Dendritic cell treated with granulocyte-macrophage colony-stimulating factor and Interleukin-4, amounts not matched to agents 40 ng/mL and 50 ng/mL, for 4 days (primary cell): ENCODE data around the gene LNP1.

ENCODE experiments used
- H3K27ac Mint-ChIP-seq: one replicate; pipeline ENCODE4 v1.8.0; 2022; ENCODE audit warnings: mild to moderate bottlenecking, mixed read lengths
- H3K27me3 Mint-ChIP-seq: one replicate; pipeline ENCODE4 v1.8.0; 2022; ENCODE audit warnings: mild to moderate bottlenecking, mixed read lengths
- H3K36me3 Mint-ChIP-seq: one replicate; pipeline ENCODE4 v1.8.0; 2022; ENCODE audit warnings: low read depth, mixed read lengths
- H3K4me1 Mint-ChIP-seq: one replicate; pipeline ENCODE4 v1.8.0; 2022; ENCODE audit warnings: low read depth, mixed read lengths
- H3K4me3 Mint-ChIP-seq: one replicate; pipeline ENCODE4 v1.8.0; 2022; ENCODE audit warnings: mild to moderate bottlenecking, moderate library complexity, mixed read lengths
- H3K9me3 Mint-ChIP-seq: one replicate; pipeline ENCODE4 v1.8.0; 2022; ENCODE audit warnings: mixed read lengths
- intact Hi-C: fragments of 100-400 bp; cut with micrococcal nuclease; formaldehyde crosslinking; loops from one replicate; pipeline ENCODE4 v1.15.0; 2022

LNP1 gene

DNA sequence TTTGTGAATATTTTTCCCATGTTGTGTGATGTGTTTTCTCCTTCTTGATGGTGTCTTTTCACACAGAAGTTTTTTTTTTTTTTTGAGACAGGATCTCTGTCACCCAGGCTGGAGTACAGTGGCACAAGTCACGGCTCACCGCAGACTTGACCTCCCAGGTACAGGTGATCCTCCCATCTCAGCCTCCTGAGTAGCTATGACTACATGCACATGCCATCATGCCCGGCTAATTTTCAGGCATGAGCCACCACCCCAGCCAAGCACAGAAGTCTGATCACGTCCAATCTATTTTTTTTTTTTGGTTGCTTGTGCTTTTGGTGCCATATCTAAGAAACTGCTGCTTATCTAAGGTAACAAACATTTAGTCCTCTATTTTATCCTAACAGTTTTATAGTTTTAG lies 25.0 kb upstream of the LNP1 start:
- no peaks in the 10 kb centered on the region for H3K27me3 Mint-ChIP-seq
- H3K36me3 Mint-ChIP-seq = peaks cover 73% of the 10 kb centered on the region
- no peaks in the 10 kb centered on the region for H3K9me3 Mint-ChIP-seq
- H3K4me3 Mint-ChIP-seq = no peak overlapping the region
- no peak overlapping the region for H3K27ac Mint-ChIP-seq
- intact Hi-C loops = no loop called here
- no peaks in the 10 kb centered on the region for H3K4me1 Mint-ChIP-seq

DNA sequence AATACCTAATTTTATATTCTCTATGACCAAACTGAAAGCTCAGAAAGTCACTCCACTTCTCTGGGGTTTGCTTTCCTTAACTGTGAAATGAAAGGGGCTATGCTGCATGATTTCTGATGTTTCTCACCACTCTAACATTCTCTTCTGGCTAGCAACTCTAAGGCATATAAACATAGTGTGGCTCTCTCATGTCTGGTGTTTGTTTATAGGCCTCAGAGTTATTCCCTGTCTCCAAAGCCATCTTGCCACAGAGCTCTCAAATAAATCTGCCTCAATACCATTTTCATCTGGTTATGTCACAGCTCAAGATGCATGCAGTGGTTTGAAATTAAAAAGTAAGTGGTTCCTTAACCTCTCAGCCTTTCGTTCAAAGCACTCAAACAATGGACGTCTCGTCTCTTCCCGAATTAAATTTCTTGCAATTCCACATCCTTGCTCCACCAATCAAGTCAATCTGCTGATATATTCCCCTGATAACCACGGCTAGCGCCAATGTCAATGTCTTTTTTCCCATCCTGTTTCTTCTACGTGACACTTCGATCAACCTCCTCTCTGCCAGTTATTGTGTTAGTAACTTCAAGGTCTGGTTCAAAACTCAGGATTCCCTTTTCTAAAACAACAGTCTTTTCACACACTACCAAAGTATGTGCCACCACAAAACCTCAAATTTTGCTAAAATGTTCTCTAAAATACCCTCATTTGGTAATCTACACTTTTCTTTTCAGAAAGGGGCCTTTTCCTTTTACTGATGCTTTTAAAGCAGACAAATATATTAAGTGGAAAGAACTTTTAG lies 16.4 kb upstream of the LNP1 start:
- intact Hi-C loops = no loop called here
- Mint-ChIP-seq H3K27me3 (no peaks in the 10 kb centered on the region), H3K9me3 (no peaks in the 10 kb centered on the region), H3K4me3 (no peak overlapping the region), H3K4me1 (no peaks in the 10 kb centered on the region), H3K36me3 (peaks cover 63% of the 10 kb centered on the region), H3K27ac (no peak overlapping the region)

DNA sequence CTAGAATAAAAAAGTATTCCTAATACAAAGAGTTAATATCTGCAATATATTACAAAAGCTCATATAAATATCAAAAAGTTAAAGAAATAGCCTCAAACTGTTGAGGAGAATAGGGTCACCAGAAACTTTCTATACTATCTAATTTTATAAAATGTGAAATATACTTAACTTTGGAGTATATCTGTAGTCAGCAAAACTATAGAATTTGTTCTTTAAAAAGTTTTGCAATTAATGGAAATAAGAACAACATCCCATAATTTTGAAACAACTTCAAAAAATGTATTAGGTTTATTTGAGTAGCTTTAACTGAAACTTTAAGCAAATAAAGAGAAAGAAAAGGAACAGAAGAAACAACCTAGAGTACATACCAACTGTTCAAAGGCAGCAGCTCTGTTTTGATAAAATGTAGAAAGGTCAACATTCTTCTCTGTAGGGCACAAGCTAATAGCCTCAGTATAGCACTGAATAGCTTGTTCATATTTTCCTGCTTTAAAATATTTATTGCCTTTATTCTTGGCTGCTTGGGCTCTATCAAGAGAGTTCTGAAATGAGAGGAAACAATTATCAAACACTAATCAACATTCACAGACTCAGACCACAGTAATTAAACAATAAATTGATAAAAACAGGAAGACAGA lies 14.8 kb upstream of the LNP1 start:
- Mint-ChIP-seq H3K27ac (no peak overlapping the region), H3K4me3 (no peak overlapping the region), H3K9me3 (no peaks in the 10 kb centered on the region), H3K27me3 (no peaks in the 10 kb centered on the region), H3K36me3 (peaks cover 49% of the 10 kb centered on the region), H3K4me1 (no peaks in the 10 kb centered on the region)
- intact Hi-C loops = no loop called here

DNA sequence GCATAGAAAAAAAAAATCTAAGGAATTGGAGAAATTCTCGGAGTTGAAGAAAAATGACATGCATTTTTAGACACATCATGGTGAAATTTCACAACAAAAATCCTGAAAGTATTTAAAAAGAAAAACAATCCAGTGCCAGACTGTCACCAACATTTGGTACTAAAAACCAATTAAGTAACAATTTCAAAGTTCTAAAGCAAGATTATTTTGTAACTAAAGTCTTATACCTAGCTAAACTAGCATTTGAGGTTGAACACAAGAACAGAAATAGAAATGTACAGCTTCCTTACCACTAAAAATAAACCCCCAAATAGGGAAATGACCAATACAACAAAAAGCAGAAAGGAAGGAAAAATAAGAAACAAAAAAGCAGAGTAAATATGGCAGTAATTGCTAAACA lies 12.3 kb upstream of the LNP1 start:
- Mint-ChIP-seq H3K27ac (no peak overlapping the region), H3K4me3 (no peak overlapping the region), H3K9me3 (no peaks in the 10 kb centered on the region), H3K27me3 (no peaks in the 10 kb centered on the region), H3K4me1 (no peaks in the 10 kb centered on the region), H3K36me3 (peaks cover 33% of the 10 kb centered on the region)
- intact Hi-C loops = no loop called here

DNA sequence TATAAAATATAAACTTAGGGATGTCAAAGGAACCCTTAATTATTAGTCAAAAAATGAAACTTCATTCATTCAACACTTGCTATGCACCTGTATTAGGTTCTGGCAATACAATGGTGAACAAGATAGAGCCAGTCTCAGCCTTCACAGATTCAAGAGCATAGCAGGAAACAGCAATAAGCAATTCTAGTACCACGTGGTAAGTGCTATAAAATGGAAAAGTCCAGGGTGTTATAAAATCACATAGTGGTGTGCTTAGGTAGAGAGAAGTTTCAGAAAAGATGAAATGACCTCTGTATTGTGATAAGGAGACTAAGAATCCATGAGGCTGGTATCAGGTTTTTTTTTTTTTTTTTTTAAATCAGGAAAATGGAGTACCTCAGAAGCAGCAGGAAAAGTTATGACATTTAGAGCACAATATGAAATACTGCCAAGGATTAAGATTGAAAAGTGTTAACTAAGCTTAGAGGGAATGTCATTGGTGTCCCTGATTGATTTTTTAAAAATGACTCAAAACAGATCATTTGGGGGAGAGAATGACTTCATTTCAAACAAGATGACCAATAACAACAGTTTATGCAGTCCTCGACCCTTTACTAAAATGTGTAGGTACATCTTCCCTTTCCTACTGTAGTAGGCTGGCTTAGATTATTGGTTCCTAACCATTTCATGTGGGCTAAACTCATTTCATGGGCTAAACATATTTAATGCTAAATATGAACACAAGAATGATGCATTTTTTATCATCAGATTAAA lies 5.5 kb upstream of the LNP1 start:
- Mint-ChIP-seq H3K4me1 (peaks cover 21% of the 10 kb centered on the region), H3K36me3 (peaks cover 20% of the 10 kb centered on the region), H3K9me3 (no peaks in the 10 kb centered on the region), H3K27ac (no peak overlapping the region), H3K4me3 (no peak overlapping the region), H3K27me3 (no peaks in the 10 kb centered on the region)
- intact Hi-C loops = no loop called here

DNA sequence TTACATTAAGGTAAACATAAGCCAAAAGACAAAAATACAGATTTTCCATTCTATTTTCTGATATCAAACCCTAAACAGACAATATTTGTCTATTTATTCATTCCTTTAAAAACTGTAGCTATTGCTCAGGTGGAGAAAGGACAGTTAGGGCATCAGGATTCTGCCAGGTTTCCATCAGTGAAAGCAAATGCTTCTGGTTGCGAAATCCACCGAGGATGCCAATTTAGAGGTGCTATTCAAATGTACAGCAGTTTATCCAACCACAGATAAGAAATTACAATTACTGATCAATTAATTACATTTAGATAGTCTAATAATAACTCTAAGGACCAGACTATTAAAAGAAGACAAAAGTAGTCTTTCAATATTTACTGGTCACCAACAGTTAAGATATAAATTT lies 4.4 kb upstream of the LNP1 start:
- Mint-ChIP-seq H3K4me3 (no peak overlapping the region), H3K9me3 (no peaks in the 10 kb centered on the region), H3K4me1 (peaks cover 28% of the 10 kb centered on the region), H3K27ac (no peak overlapping the region), H3K36me3 (peaks cover 29% of the 10 kb centered on the region), H3K27me3 (no peaks in the 10 kb centered on the region)
- intact Hi-C loops = no loop called here

DNA sequence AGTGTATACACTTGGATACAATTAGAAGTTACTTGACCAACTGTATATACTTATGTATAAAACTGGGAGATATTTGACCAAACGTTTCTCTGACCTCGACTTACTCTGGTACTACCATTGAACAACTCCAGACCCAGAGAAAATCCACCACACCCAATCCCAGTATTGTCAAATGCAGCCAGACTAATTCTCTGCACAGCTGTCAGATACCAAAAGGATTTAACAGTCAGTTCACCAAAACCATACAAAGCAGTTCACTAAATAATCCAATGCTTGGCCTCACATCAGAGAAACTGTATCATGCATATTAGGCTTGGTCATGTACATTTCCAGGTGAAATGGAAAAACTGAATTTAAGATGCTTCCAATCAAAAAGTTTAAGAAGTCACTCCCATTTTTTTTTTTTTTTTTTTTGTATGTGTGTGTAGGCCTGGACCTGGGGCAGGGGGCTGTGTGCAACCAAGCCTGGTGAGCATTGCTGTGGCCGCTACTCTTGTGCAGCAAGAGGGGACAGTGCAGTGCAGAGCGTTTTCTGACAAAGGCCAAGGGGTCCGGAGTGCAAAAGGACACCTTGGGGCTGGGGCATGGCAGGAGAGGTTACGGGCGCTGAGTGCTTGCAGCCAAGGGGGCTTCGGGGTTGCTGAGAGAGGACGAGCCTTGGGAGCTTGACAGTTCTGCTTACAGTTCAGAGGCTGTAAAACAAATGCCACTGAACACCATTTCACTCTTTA lies 1.8 kb upstream of the LNP1 start:
- H3K4me1 Mint-ChIP-seq = peaks cover 37% of the 10 kb centered on the region
- peak overlapping the region; percentile 98 for H3K27ac Mint-ChIP-seq
- H3K9me3 Mint-ChIP-seq = no peaks in the 10 kb centered on the region
- H3K36me3 Mint-ChIP-seq = peaks cover 25% of the 10 kb centered on the region
- H3K27me3 Mint-ChIP-seq = no peaks in the 10 kb centered on the region
- peak overlapping the region; percentile 96 for H3K4me3 Mint-ChIP-seq
- intact Hi-C loops = loop anchor here (2.0 to 5.0 kb wide), 4 partner anchors 65 to 1173 kb away; partner anchors contain the start of genes CMSS1, NIT2, PCNP and SENP7

DNA sequence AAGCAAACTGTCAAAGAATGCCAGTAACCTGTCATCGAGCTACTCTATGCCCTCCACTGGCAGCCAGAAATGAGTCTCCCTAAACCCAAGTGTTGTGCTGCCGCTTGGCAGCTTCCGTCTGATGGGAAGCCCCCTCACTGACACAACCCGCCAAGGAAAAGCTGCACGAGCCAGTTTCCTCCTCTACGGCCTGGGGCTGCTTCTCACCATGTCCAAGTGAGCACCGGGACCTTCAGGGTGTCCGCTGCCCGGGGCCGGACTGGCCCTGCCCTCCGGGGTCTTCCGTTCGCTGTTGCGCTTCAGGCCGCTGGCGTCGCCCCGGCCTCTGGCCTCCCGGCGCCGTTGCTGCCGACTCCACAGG lies 940 bp upstream of the LNP1 start:
- H3K4me3 Mint-ChIP-seq = peak overlapping the region; percentile 96

DNA sequence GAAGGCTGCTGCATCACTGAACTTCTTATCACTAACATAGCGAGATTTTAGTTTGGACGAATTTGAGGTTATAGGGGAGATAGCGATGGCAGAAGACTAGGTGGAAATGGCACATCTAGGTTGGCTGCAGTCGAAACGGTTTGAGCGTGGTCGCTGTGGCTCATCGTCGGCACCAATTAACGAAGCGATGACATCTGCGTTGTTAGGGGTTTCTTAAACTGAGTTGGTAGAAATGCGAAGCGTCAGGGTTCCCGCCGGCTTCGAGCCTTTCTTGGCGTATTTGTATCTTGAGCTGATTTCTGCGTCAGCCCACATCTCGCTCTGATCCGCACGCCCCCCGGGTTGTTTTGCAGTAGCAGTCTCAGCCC lies 319 bp downstream of the LNP1 start:
- no peaks in the 10 kb centered on the region for H3K27me3 Mint-ChIP-seq
- intact Hi-C loops = loop anchor here (1.0 to 5.0 kb wide), 6 partner anchors 67 to 1171 kb away; partner anchors contain the start of genes CMSS1, NIT2, PCNP and SENP7
- peak overlapping the region; percentile 96 for H3K4me3 Mint-ChIP-seq
- peak overlapping the region; percentile 98 for H3K27ac Mint-ChIP-seq
- peaks cover 37% of the 10 kb centered on the region for H3K4me1 Mint-ChIP-seq
- peaks cover 23% of the 10 kb centered on the region for H3K36me3 Mint-ChIP-seq
- H3K9me3 Mint-ChIP-seq = no peaks in the 10 kb centered on the region

More for the DNA sequence above, 940 bp upstream of the LNP1 start:
- H3K27ac Mint-ChIP-seq = peak overlapping the region; percentile 98
- intact Hi-C loops = loop anchor here (2.0 to 5.0 kb wide), 4 partner anchors 66 to 1172 kb away; partner anchors contain the start of genes CMSS1, NIT2, PCNP and SENP7
- H3K27me3 Mint-ChIP-seq = no peaks in the 10 kb centered on the region
- H3K4me1 Mint-ChIP-seq = peaks cover 37% of the 10 kb centered on the region
- H3K36me3 Mint-ChIP-seq = peaks cover 23% of the 10 kb centered on the region
- H3K9me3 Mint-ChIP-seq = no peaks in the 10 kb centered on the region

DNA sequence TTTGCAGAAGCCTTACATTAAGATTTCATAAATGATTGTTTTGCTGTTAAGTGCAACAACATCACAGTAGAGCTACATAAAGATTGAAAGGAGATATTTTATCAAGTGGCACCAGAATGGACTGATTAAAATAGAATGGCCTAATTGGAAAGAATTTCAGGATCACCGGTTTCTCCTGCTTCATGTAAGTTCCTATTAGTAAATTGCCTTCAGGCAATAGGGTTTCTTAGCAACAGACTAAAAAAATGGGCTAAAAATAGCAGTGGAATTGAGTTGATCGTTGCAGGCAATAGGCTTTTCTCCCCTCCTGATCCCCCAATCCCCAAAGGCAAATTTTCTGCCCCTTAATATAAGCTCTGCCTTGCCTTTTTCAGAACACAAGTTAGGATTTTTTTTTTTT lies 917 bp downstream of the LNP1 start:
- Mint-ChIP-seq H3K4me1 (peaks cover 37% of the 10 kb centered on the region), H3K27ac (peak overlapping the region; percentile 98), H3K27me3 (no peaks in the 10 kb centered on the region), H3K9me3 (peaks cover 4% of the 10 kb centered on the region), H3K4me3 (peak overlapping the region; percentile 96), H3K36me3 (peaks cover 23% of the 10 kb centered on the region)
- intact Hi-C loops = loop anchor here (5.0 kb wide), 3 partner anchors 585 to 1170 kb away; partner anchors contain the start of genes CMSS1, PCNP and SENP7

DNA sequence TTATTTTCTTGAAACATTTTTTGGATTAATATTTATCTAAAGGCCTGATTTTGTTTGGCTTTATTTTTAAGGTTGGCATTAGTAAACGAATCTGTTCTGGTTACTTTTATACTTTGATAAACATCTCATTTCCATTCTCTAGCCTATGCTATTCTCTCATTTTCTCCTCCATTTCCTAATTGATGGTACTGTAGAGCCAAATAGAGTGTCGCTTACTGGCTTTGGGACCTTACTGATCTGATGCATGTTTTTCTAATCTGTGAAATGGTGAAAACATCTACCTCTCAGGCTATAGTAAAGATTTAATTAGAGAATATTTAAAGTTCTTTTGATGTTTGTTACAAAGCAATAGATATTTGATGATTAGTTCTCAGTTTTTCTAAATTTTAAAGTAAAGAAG lies 1.6 kb downstream of the LNP1 start:
- H3K27me3 Mint-ChIP-seq = no peaks in the 10 kb centered on the region
- H3K9me3 Mint-ChIP-seq = peaks cover 10% of the 10 kb centered on the region
- peaks cover 29% of the 10 kb centered on the region for H3K36me3 Mint-ChIP-seq
- no peak overlapping the region for H3K27ac Mint-ChIP-seq
- peaks cover 37% of the 10 kb centered on the region for H3K4me1 Mint-ChIP-seq
- intact Hi-C loops = loop anchor here (5.0 kb wide), 3 partner anchors 586 to 1169 kb away; partner anchors contain the start of genes CMSS1, PCNP and SENP7
- no peak overlapping the region for H3K4me3 Mint-ChIP-seq

DNA sequence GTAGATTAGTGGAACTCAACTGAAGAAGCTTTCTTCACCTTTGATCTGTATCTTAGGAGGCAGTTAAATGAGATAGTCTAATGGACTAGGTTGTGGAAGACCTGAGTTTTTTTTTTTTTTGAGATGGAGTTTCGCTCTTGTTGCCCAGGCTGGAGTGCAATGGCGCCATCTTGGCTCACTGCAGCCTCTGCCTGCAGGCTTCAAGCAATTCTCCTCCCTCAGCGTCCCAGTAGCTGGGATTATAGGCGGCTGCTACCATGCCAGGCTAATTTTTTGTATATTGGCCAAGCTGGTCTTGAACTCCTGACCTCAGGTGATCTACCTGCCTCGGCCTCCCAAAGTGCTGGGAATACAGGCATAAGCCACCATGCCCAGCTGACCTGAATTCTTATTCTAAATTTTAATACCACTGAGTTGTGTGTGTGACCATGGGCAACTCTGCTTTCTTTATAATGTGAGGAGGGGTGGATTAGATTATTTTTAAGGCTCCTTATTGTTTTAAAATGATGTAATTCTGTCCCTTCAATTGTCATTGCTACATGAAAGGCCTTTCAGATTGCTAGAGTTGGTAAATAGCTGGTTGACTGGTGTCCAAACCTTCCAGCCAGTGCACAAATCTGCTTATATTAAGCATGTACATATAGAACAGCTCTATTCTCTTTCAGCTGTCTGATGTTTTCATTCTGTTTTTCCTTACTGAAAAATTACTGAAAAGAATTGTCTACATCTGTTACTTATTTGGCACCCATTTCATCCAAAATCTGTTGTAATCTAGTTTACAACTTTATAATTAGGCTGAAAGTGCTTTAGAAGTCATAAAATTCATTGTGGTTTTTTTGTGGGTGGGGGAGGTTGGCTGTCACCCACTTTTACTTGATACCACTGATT lies 2.3 kb downstream of the LNP1 start:
- Mint-ChIP-seq H3K4me1 (peaks cover 35% of the 10 kb centered on the region), H3K4me3 (no peak overlapping the region), H3K27ac (no peak overlapping the region), H3K27me3 (no peaks in the 10 kb centered on the region), H3K36me3 (peaks cover 29% of the 10 kb centered on the region), H3K9me3 (peaks cover 13% of the 10 kb centered on the region)
- intact Hi-C loops = loop anchor here (5.0 kb wide), 3 partner anchors 586 to 1169 kb away; partner anchors contain the start of genes CMSS1, PCNP and SENP7

DNA sequence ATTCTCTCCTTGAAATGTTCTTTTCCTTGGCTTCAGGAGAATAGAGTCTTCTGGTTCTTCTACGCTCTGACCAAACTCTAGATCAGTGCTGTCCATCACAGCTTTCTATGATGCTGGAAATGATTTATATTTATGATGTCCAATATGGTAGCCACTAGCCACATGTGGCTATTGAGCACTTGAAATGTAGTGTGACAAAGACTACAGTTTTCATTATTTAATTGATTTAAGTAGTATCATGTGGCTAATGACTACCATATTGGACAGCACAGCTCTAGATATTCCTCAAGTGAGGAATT lies 2.9 kb downstream of the LNP1 start:
- no peaks in the 10 kb centered on the region for H3K27me3 Mint-ChIP-seq
- no peak overlapping the region for H3K27ac Mint-ChIP-seq
- peaks cover 13% of the 10 kb centered on the region for H3K9me3 Mint-ChIP-seq
- intact Hi-C loops = loop anchor here (5.0 kb wide), 3 partner anchors 587 to 1168 kb away; partner anchors contain the start of genes CMSS1, PCNP and SENP7
- H3K4me1 Mint-ChIP-seq = peaks cover 29% of the 10 kb centered on the region
- H3K4me3 Mint-ChIP-seq = no peak overlapping the region
- peaks cover 29% of the 10 kb centered on the region for H3K36me3 Mint-ChIP-seq
